HG03378 (cell line): ENCODE data around the gene NELL1.
"Not testable (repeated sequence)": the region's sequence is repeated elsewhere in the genome, so short reads cannot be mapped to it uniquely, and the experiment has no call there.

Experiments used
- ATAC-seq: cut with Tn5 transposase; IDR thresholded peaks from one replicate; pipeline ENCODE4 v1.9.1; 2021; ENCODE audit warnings: mild to moderate bottlenecking, moderate library complexity; ENCODE audit not compliant: unreplicated experiment

NELL1 gene

GRCh38 chr11:21072558-21072957 lies 403.2 kb downstream of the NELL1 start:
- ATAC-seq: no peak

- ATAC-seq: no peak
Observed at GRCh38 chr11:21082853-21083252, 413.5 kb downstream of the NELL1 start.

GRCh38 chr11:21088930-21089329 lies 419.5 kb downstream of the NELL1 start:
- ATAC-seq: no peak

GRCh38 chr11:21104641-21105040 lies 435.3 kb downstream of the NELL1 start:
- no peak for ATAC-seq

GRCh38 chr11:21105196-21105917 lies 436.0 kb downstream of the NELL1 start:
- ATAC-seq: no peak

GRCh38 chr11:21109341-21109740 lies 440.0 kb downstream of the NELL1 start:
- no peak for ATAC-seq

- ATAC-seq: no peak
Observed at GRCh38 chr11:21110415-21110814, 441.0 kb downstream of the NELL1 start.

- ATAC-seq: no peak
Observed at GRCh38 chr11:21113876-21114275, 444.5 kb downstream of the NELL1 start.

GRCh38 chr11:21116009-21116408 lies 446.6 kb downstream of the NELL1 start:
- ATAC-seq: no peak

- ATAC-seq: no peak
Observed at GRCh38 chr11:21119411-21119810, 450.0 kb downstream of the NELL1 start.

- no peak for ATAC-seq
Observed at GRCh38 chr11:21121991-21122390, 452.6 kb downstream of the NELL1 start.

- no peak for ATAC-seq
Observed at GRCh38 chr11:21122523-21122922, 453.1 kb downstream of the NELL1 start.

GRCh38 chr11:21132146-21132720 lies 462.8 kb downstream of the NELL1 start:
- no peak for ATAC-seq

GRCh38 chr11:21133244-21133643 lies 463.9 kb downstream of the NELL1 start:
- ATAC-seq: no peak

GRCh38 chr11:21133722-21134121 lies 464.3 kb downstream of the NELL1 start:
- no peak for ATAC-seq

GRCh38 chr11:21137803-21138202 lies 468.4 kb downstream of the NELL1 start:
- ATAC-seq: no peak

- ATAC-seq: not testable (repeated sequence)
Observed at GRCh38 chr11:21141557-21141956, 472.2 kb downstream of the NELL1 start.

GRCh38 chr11:21142007-21142406 lies 472.6 kb downstream of the NELL1 start:
- ATAC-seq: no peak

- no peak for ATAC-seq
Observed at GRCh38 chr11:21144531-21144930, 475.1 kb downstream of the NELL1 start.

- ATAC-seq: no peak
Observed at GRCh38 chr11:21148376-21148775, 479.0 kb downstream of the NELL1 start.

GRCh38 chr11:21160140-21160539 lies 490.8 kb downstream of the NELL1 start:
- no peak for ATAC-seq

- ATAC-seq: no peak
Observed at GRCh38 chr11:21169639-21170038, 500.3 kb downstream of the NELL1 start.

GRCh38 chr11:21173476-21173875 lies 504.1 kb downstream of the NELL1 start:
- ATAC-seq: no peak
